ENCODE results near the gene NEK2. TPM values are rescaled to one million over a fixed set of nuclear protein-coding genes. Genes with fewer than 3 reads are reported as not detected.

The NEK2 gene
- total RNA-seq, 1 experiment from 2014 or later, result 45.7 TPM

- Histone ChIP-seq H3K36me3 (ENCODE audit: insufficient read depth, low read length, poor library complexity, severe bottlenecking) (no peaks in the 10 kb centered on the region), H3K27ac (ENCODE audit: low read depth, low read length, poor library complexity, severe bottlenecking) (no peak overlapping the region), H3K4me3 (ENCODE audit: low read depth, low read length, poor library complexity, severe bottlenecking) (no peak overlapping the region), H3K27me3 (replicated peaks; ENCODE audit: insufficient read depth, low read depth, low read length, poor library complexity) (no peaks in the 10 kb centered on the region), H3K9me3 (ENCODE audit: low read depth, low read length, poor library complexity, severe bottlenecking) (no peaks in the 10 kb centered on the region), H3K4me1 (ENCODE audit: insufficient read depth, low read length, poor library complexity, severe bottlenecking) (peaks cover 5% of the 10 kb centered on the region)
- intact Hi-C loops (cut with micrococcal nuclease; ENCODE audit: unreplicated experiment), result loop anchor here (1.0 to 5.0 kb wide), 2 partner anchors 686 to 775 kb away; no protein-coding TSS in a partner anchor
- BruUV-seq (replicated peaks), result no TSS peak
- CTCF ChIA-PET, result interaction anchor here (0.6 to 1.5 kb wide), 15 partner anchors 18 to 796 kb away, joined by 3 to 34 read pairs (median 3); partner anchors contain the start of genes DTL and INTS7
- peak; percentile 92 for DNase-seq (ENCODE audit: low spot score)
- POLR2A ChIA-PET (ENCODE audit: low non-redundant PET), result interaction anchor here (0.5 to 0.6 kb wide), 3 partner anchors 16 to 686 kb away, joined by 3 to 12 read pairs (median 3); no protein-coding TSS in a partner anchor
- TF ChIP-seq EZH2 (IDR thresholded peaks at IDR 0.05; ENCODE audit: borderline replicate concordance, low read depth, low read length, poor library complexity, severe bottlenecking), result no peak
- TF ChIP-seq, protein P1, sequence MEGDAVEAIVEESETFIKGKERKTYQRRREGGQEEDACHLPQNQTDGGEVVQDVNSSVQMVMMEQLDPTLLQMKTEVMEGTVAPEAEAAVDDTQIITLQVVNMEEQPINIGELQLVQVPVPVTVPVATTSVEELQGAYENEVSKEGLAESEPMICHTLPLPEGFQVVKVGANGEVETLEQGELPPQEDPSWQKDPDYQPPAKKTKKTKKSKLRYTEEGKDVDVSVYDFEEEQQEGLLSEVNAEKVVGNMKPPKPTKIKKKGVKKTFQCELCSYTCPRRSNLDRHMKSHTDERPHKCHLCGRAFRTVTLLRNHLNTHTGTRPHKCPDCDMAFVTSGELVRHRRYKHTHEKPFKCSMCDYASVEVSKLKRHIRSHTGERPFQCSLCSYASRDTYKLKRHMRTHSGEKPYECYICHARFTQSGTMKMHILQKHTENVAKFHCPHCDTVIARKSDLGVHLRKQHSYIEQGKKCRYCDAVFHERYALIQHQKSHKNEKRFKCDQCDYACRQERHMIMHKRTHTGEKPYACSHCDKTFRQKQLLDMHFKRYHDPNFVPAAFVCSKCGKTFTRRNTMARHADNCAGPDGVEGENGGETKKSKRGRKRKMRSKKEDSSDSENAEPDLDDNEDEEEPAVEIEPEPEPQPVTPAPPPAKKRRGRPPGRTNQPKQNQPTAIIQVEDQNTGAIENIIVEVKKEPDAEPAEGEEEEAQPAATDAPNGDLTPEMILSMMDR (conservative IDR thresholded peaks at IDR 0.05; ENCODE audit: low read depth, low read length), result peak; percentile 77
Observed at GRCh38 chr1:211680752-211681327, 5.4 kb upstream of the NEK2 start.

DNA sequence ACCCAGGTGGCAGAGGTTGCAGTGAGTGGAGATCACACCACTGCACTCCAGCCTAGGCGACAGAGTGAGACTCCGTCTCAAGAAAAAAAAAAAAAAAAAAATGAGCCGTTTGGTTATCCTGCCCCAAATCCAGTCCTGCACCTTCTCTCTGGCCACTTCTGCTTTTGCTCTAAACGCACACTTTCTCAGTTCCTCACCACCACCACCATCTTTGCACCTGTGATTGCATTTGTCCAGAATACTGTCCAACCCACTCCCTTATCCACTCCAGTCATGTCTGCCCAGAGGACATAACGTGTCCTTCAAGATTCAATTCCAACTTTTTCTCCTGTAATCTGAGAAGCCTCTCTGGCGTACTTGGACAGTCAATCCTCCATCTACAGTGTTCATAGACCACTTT, 2.2 kb upstream of the NEK2 start:
- BruUV-seq (replicated peaks), result no TSS peak
- CTCF ChIA-PET, result no interaction called here
- Histone ChIP-seq H3K36me3 (ENCODE audit: insufficient read depth, low read length, poor library complexity, severe bottlenecking) (peaks cover 10% of the 10 kb centered on the region), H3K9me3 (ENCODE audit: low read depth, low read length, poor library complexity, severe bottlenecking) (no peaks in the 10 kb centered on the region), H3K4me1 (ENCODE audit: insufficient read depth, low read length, poor library complexity, severe bottlenecking) (peaks cover 14% of the 10 kb centered on the region), H3K27me3 (replicated peaks; ENCODE audit: insufficient read depth, low read depth, low read length, poor library complexity) (no peaks in the 10 kb centered on the region), H3K27ac (ENCODE audit: low read depth, low read length, poor library complexity, severe bottlenecking) (no peak overlapping the region), H3K4me3 (ENCODE audit: low read depth, low read length, poor library complexity, severe bottlenecking) (no peak overlapping the region)
- intact Hi-C loops (cut with micrococcal nuclease; ENCODE audit: unreplicated experiment), result loop anchor here (5.0 to 10.0 kb wide), 2 partner anchors 357 to 610 kb away; partner anchors contain the start of genes DTL, INTS7 and PPP2R5A
- POLR2A ChIA-PET (ENCODE audit: low non-redundant PET), result no interaction called here
- DNase-seq (ENCODE audit: low spot score), result no peak
- TF ChIP-seq, protein P1 (conservative IDR thresholded peaks at IDR 0.05; ENCODE audit: low read depth, low read length), result no peak
- TF ChIP-seq EZH2 (IDR thresholded peaks at IDR 0.05; ENCODE audit: borderline replicate concordance, low read depth, low read length, poor library complexity, severe bottlenecking), result no peak

- Histone ChIP-seq H3K4me3 (ENCODE audit: low read depth, low read length, poor library complexity, severe bottlenecking) (no peak overlapping the region), H3K36me3 (ENCODE audit: insufficient read depth, low read length, poor library complexity, severe bottlenecking) (peaks cover 14% of the 10 kb centered on the region), H3K9me3 (ENCODE audit: low read depth, low read length, poor library complexity, severe bottlenecking) (no peaks in the 10 kb centered on the region), H3K4me1 (ENCODE audit: insufficient read depth, low read length, poor library complexity, severe bottlenecking) (peaks cover 18% of the 10 kb centered on the region), H3K27me3 (replicated peaks; ENCODE audit: insufficient read depth, low read depth, low read length, poor library complexity) (no peaks in the 10 kb centered on the region), H3K27ac (ENCODE audit: low read depth, low read length, poor library complexity, severe bottlenecking) (no peak overlapping the region)
- ChIA-PET CTCF (no interaction called here), POLR2A (ENCODE audit: low non-redundant PET) (no interaction called here)
- TF ChIP-seq EZH2 (IDR thresholded peaks at IDR 0.05; ENCODE audit: borderline replicate concordance, low read depth, low read length, poor library complexity, severe bottlenecking), result no peak
- TF ChIP-seq, protein P1 (conservative IDR thresholded peaks at IDR 0.05; ENCODE audit: low read depth, low read length), result no peak
- BruUV-seq (replicated peaks), result no TSS peak
- intact Hi-C loops (cut with micrococcal nuclease; ENCODE audit: unreplicated experiment), result loop anchor here (5.0 to 10.0 kb wide), 2 partner anchors 358 to 611 kb away; partner anchors contain the start of genes DTL, INTS7 and PPP2R5A
- no peak for DNase-seq (ENCODE audit: low spot score)
Observed at GRCh38 chr1:211676761-211677160, 1.3 kb upstream of the NEK2 start.
